Measurements from ENCODE around the gene ZNF750.

ZNF750 gene

GRCh38 chr17:82851381-82851780 lies 11.6 kb upstream of the ZNF750 start:
- no peaks in the 10 kb centered on the region for H3K79me1 ChIP-seq (ENCODE audit: low read length)
- no peak overlapping the region for H2AK5ac ChIP-seq (ENCODE audit: low read length)
- no peak overlapping the region for H3K18ac ChIP-seq (ENCODE audit: low read length)
- no peak overlapping the region for H2AFZ ChIP-seq (ENCODE audit: insufficient read depth, low read length, poor library complexity)
- no peak overlapping the region for H2BK12ac ChIP-seq (ENCODE audit: low read length)
- H3K9me3 ChIP-seq (ENCODE audit: insufficient read depth, low read depth, low read length): no peaks in the 10 kb centered on the region
- no peaks in the 10 kb centered on the region for H3K79me2 ChIP-seq (ENCODE audit: control insufficient read depth, insufficient read depth, low read length, poor library complexity)
- no peak overlapping the region for H3K14ac ChIP-seq (ENCODE audit: low read length)
- no peak overlapping the region for H4K8ac ChIP-seq (ENCODE audit: low read depth, low read length)
- no peak overlapping the region for H3K9ac ChIP-seq (ENCODE audit: low read length)
- H3K4me3 ChIP-seq (ENCODE audit: low read depth, low read length): no peak overlapping the region
- no peaks in the 10 kb centered on the region for H3K36me3 ChIP-seq (ENCODE audit: control insufficient read depth in 1 of 2, insufficient read depth in 2 of 2, low read length in 2 of 2)
- no CpG with 5 or more reads among the region's 12 CpGs for WGBS (ENCODE audit: extremely low coverage, insufficient coverage, insufficient read length)
- H3K27me3 ChIP-seq (ENCODE audit: insufficient read depth, low read length): no peaks in the 10 kb centered on the region
- DNase-seq: no peak
- no peak overlapping the region for H2BK120ac ChIP-seq (ENCODE audit: insufficient read depth, low read length, poor library complexity)
- H3K4ac ChIP-seq (ENCODE audit: low read depth, low read length): no peak overlapping the region
- H4K91ac ChIP-seq (ENCODE audit: low read depth, low read length): no peak overlapping the region
- peaks cover 0 to under 1% of the 10 kb centered on the region in 2 experiments for H3K4me1 ChIP-seq (ENCODE audit: control insufficient read depth in 1 of 2, insufficient read depth in 2 of 2, low read length in 2 of 2)
- no peak overlapping the region for H4K12ac ChIP-seq (ENCODE audit: low read depth, low read length)
- H3K4me2 ChIP-seq (ENCODE audit: low read length): no peak overlapping the region
- H3K23ac ChIP-seq (ENCODE audit: low read length): no peak overlapping the region
- no peak overlapping the region for H2BK5ac ChIP-seq (ENCODE audit: low read depth, low read length, poor library complexity)
- H3K27ac ChIP-seq (ENCODE audit: low read depth, low read length): no peak overlapping the region

GRCh38 chr17:82849076-82849945 lies 9.5 kb upstream of the ZNF750 start:
- Histone ChIP-seq H2BK12ac (ENCODE audit: low read length) (no peak overlapping the region), H2BK5ac (ENCODE audit: low read depth, low read length, poor library complexity) (no peak overlapping the region), H2AK5ac (ENCODE audit: low read length) (no peak overlapping the region), H4K91ac (ENCODE audit: low read depth, low read length) (no peak overlapping the region), H3K4me2 (ENCODE audit: low read length) (no peak overlapping the region), H2AFZ (ENCODE audit: insufficient read depth, low read length, poor library complexity) (no peak overlapping the region), H2BK120ac (ENCODE audit: insufficient read depth, low read length, poor library complexity) (no peak overlapping the region), H3K14ac (ENCODE audit: low read length) (no peak overlapping the region), H3K36me3 (ENCODE audit: control insufficient read depth in 1 of 2, insufficient read depth in 2 of 2, low read length in 2 of 2) (no peaks in the 10 kb centered on the region), H3K4me1 (ENCODE audit: control insufficient read depth in 1 of 2, insufficient read depth in 2 of 2, low read length in 2 of 2) (peaks cover 10 to 16% of the 10 kb centered on the region in 2 experiments), H3K9ac (ENCODE audit: low read length) (no peak overlapping the region), H3K27ac (ENCODE audit: low read depth, low read length) (no peak overlapping the region), H3K79me2 (ENCODE audit: control insufficient read depth, insufficient read depth, low read length, poor library complexity) (no peaks in the 10 kb centered on the region), H3K27me3 (ENCODE audit: insufficient read depth, low read length) (no peaks in the 10 kb centered on the region), H3K9me3 (ENCODE audit: insufficient read depth, low read depth, low read length) (no peaks in the 10 kb centered on the region), H3K4ac (ENCODE audit: low read depth, low read length) (no peak overlapping the region), H3K23ac (ENCODE audit: low read length) (no peak overlapping the region), H4K8ac (ENCODE audit: low read depth, low read length) (no peak overlapping the region), H3K18ac (ENCODE audit: low read length) (no peak overlapping the region), H3K79me1 (ENCODE audit: low read length) (peaks cover 4% of the 10 kb centered on the region), H4K12ac (ENCODE audit: low read depth, low read length) (no peak overlapping the region), H3K4me3 (ENCODE audit: low read depth, low read length) (no peak overlapping the region)
- no peak for DNase-seq
- WGBS (ENCODE audit: extremely low coverage, insufficient coverage, insufficient read length): no CpG with 5 or more reads among the region's 33 CpGs

- Histone ChIP-seq H2BK120ac (ENCODE audit: insufficient read depth, low read length, poor library complexity) (no peak overlapping the region), H3K23ac (ENCODE audit: low read length) (no peak overlapping the region), H3K79me1 (ENCODE audit: low read length) (peaks cover 7% of the 10 kb centered on the region), H3K4me2 (ENCODE audit: low read length) (no peak overlapping the region), H3K4me3 (ENCODE audit: low read depth, low read length) (no peak overlapping the region), H3K14ac (ENCODE audit: low read length) (no peak overlapping the region), H3K27ac (ENCODE audit: low read depth, low read length) (no peak overlapping the region), H3K4ac (ENCODE audit: low read depth, low read length) (no peak overlapping the region), H2BK5ac (ENCODE audit: low read depth, low read length, poor library complexity) (no peak overlapping the region), H3K27me3 (ENCODE audit: insufficient read depth, low read length) (no peaks in the 10 kb centered on the region), H4K12ac (ENCODE audit: low read depth, low read length) (no peak overlapping the region), H3K4me1 (ENCODE audit: control insufficient read depth in 1 of 2, insufficient read depth in 2 of 2, low read length in 2 of 2) (peaks cover 13 to 18% of the 10 kb centered on the region in 2 experiments), H4K8ac (ENCODE audit: low read depth, low read length) (no peak overlapping the region), H3K36me3 (ENCODE audit: control insufficient read depth in 1 of 2, insufficient read depth in 2 of 2, low read length in 2 of 2) (no peaks in the 10 kb centered on the region), H2AFZ (ENCODE audit: insufficient read depth, low read length, poor library complexity) (no peak overlapping the region), H2BK12ac (ENCODE audit: low read length) (no peak overlapping the region), H3K9ac (ENCODE audit: low read length) (no peak overlapping the region), H4K91ac (ENCODE audit: low read depth, low read length) (no peak overlapping the region), H3K9me3 (ENCODE audit: insufficient read depth, low read depth, low read length) (no peaks in the 10 kb centered on the region), H3K79me2 (ENCODE audit: control insufficient read depth, insufficient read depth, low read length, poor library complexity) (no peaks in the 10 kb centered on the region), H2AK5ac (ENCODE audit: low read length) (no peak overlapping the region), H3K18ac (ENCODE audit: low read length) (no peak overlapping the region)
- WGBS (ENCODE audit: extremely low coverage, insufficient coverage, insufficient read length): no CpG with 5 or more reads among the region's 23 CpGs
- peak; percentile 48 to 61 for DNase-seq
Observed at GRCh38 chr17:82848022-82848592, 8.3 kb upstream of the ZNF750 start.

GRCh38 chr17:82846061-82846691 lies 6.4 kb upstream of the ZNF750 start:
- Histone ChIP-seq H4K12ac (ENCODE audit: low read depth, low read length) (no peak overlapping the region), H3K4me2 (ENCODE audit: low read length) (no peak overlapping the region), H3K27ac (ENCODE audit: low read depth, low read length) (no peak overlapping the region), H3K27me3 (ENCODE audit: insufficient read depth, low read length) (no peaks in the 10 kb centered on the region), H3K36me3 (ENCODE audit: control insufficient read depth in 1 of 2, insufficient read depth in 2 of 2, low read length in 2 of 2) (no peaks in the 10 kb centered on the region), H3K79me2 (ENCODE audit: control insufficient read depth, insufficient read depth, low read length, poor library complexity) (no peaks in the 10 kb centered on the region), H2BK120ac (ENCODE audit: insufficient read depth, low read length, poor library complexity) (no peak overlapping the region), H3K4me3 (ENCODE audit: low read depth, low read length) (no peak overlapping the region), H3K9ac (ENCODE audit: low read length) (no peak overlapping the region), H3K4ac (ENCODE audit: low read depth, low read length) (no peak overlapping the region), H2AFZ (ENCODE audit: insufficient read depth, low read length, poor library complexity) (no peak overlapping the region), H3K4me1 (ENCODE audit: control insufficient read depth in 1 of 2, insufficient read depth in 2 of 2, low read length in 2 of 2) (peaks cover 13 to 18% of the 10 kb centered on the region in 2 experiments), H3K9me3 (ENCODE audit: insufficient read depth, low read depth, low read length) (no peaks in the 10 kb centered on the region), H4K91ac (ENCODE audit: low read depth, low read length) (peak overlapping the region; percentile 54), H2BK5ac (ENCODE audit: low read depth, low read length, poor library complexity) (no peak overlapping the region), H3K23ac (ENCODE audit: low read length) (no peak overlapping the region), H3K79me1 (ENCODE audit: low read length) (peaks cover 7% of the 10 kb centered on the region), H4K8ac (ENCODE audit: low read depth, low read length) (no peak overlapping the region), H2BK12ac (ENCODE audit: low read length) (peak overlapping the region; percentile 1), H3K18ac (ENCODE audit: low read length) (peak overlapping the region; percentile 3), H2AK5ac (ENCODE audit: low read length) (peak overlapping the region; percentile 4), H3K14ac (ENCODE audit: low read length) (peak overlapping the region; percentile 7)
- no peak for DNase-seq
- WGBS (ENCODE audit: extremely low coverage, insufficient coverage, insufficient read length): no CpG with 5 or more reads among the region's 25 CpGs
